GM12878 (cell line): ENCODE data around the gene ADAMTS2. TPM values are rescaled to one million over a fixed set of nuclear protein-coding genes. Genes with fewer than 3 reads are reported as not detected.

Experiments used
- ATAC-seq: fragments of 200-7000 bp; cut with Tn5 transposase; 3 replicates; pipeline ENCODE4 v1.9.1; 2020; ENCODE audit warnings: mild to moderate bottlenecking, moderate library complexity
- BruUV-seq: library from RNA; stranded (reverse); fragments of 400-500 nt; replicated peaks from 2 replicates; lab custom pipeline; 2021; lab: Mats Ljungman, UMichigan
- CTCF ChIA-PET: fragments of 300-600 bp; sonication (Branson Sonifier 250); formaldehyde crosslinking; extraction: SDS; loops from one replicate; lab custom pipeline; 2021; ENCODE audit warnings: inconsistent platforms; lab: Yijun Ruan, JAX
- POLR2A ChIA-PET: fragments of 350-600 bp; formaldehyde crosslinking; extraction: SDS; loops from one replicate; lab custom pipeline; 2021; ENCODE audit warnings: inconsistent platforms; lab: Charles Lee
- RAD21 ChIA-PET: fragments of 300-600 bp; sonication (Branson Sonifier 250); formaldehyde crosslinking; loops from one replicate; lab custom pipeline; 2023; ENCODE audit warnings: antibody characterized with exemption; ENCODE audit not compliant: unreplicated experiment; lab: Charles Lee
- SMC1A ChIA-PET: fragments of 300-600 bp; sonication (Branson Sonifier 250); formaldehyde crosslinking; loops from one replicate; lab custom pipeline; 2023; ENCODE audit not compliant: unreplicated experiment, uncharacterized antibody; lab: Charles Lee
- DNase-seq: peaks from one replicate; pipeline ENCODE4 v3.0.0-alpha.2; 2011; ENCODE audit warnings: low read depth, low spot score
- FAIRE-seq: peaks from 3 replicates; lab custom pipeline; 2011; peaks lifted over from hg19 to GRCh38; lab: Jason Lieb, UNC
- H2AFZ ChIP-seq: 2 replicates; pipeline ENCODE4 v1.6.0; 2011; ENCODE audit warnings: low read depth, low read length, control low read depth; ENCODE audit not compliant: control insufficient read depth
- H3K27ac ChIP-seq: 2 replicates; pipeline ENCODE4 v1.5.1; 2011; ENCODE audit warnings: control low read depth; ENCODE audit not compliant: control insufficient read depth, insufficient read depth
- H3K27me3 ChIP-seq, 2 experiments: replicated peaks in 1 of 2; 2 replicates each; pipeline versions ENCODE4 v1.6.0 to v1.6.1; 2011; ENCODE audit warnings: low read length in 1 of 2; ENCODE audit not compliant: control insufficient read depth in 2 of 2, insufficient read depth in 2 of 2
- H3K36me3 ChIP-seq, 2 experiments: 2 replicates each; pipeline ENCODE4 v1.5.1; 2011; ENCODE audit warnings: low read length in 1 of 2; ENCODE audit not compliant: control insufficient read depth in 2 of 2, insufficient read depth in 2 of 2
- H3K4me1 ChIP-seq: 2 replicates; pipeline ENCODE4 v1.6.1; 2011; ENCODE audit warnings: mild to moderate bottlenecking, low read length, moderate library complexity, mixed read lengths; ENCODE audit not compliant: control insufficient read depth, insufficient read depth
- H3K4me2 ChIP-seq: 2 replicates; pipeline ENCODE4 v1.6.0; 2011; ENCODE audit warnings: control low read depth; ENCODE audit not compliant: control insufficient read depth, insufficient read depth
- H3K4me3 ChIP-seq: fragments of 200-600 bp; sonication (generic); 2 replicates; pipeline ENCODE4 v1.5.1; 2016
- H3K79me2 ChIP-seq: 2 replicates; pipeline ENCODE4 v1.6.0; 2011; ENCODE audit warnings: low read length; ENCODE audit not compliant: control insufficient read depth, insufficient read depth
- H3K9ac ChIP-seq: 2 replicates; pipeline ENCODE4 v1.8.0; 2011; ENCODE audit warnings: low read length, control low read depth, mixed read lengths; ENCODE audit not compliant: control insufficient read depth, insufficient read depth
- H3K9me3 ChIP-seq: replicated peaks from 3 replicates; pipeline ENCODE4 v1.5.1; 2011; ENCODE audit warnings: mild to moderate bottlenecking, low read length; ENCODE audit not compliant: control insufficient read depth, insufficient read depth
- H4K20me1 ChIP-seq: 2 replicates; pipeline ENCODE4 v1.6.0; 2011; ENCODE audit not compliant: control insufficient read depth, insufficient read depth
- ATF3 ChIP-seq: IDR thresholded peaks from 2 replicates; pipeline ENCODE4 v1.6.1; 2011; ENCODE audit warnings: low read depth, mild to moderate bottlenecking, low read length, moderate library complexity, borderline replicate concordance; ENCODE audit errors: extremely low read depth
- CREM ChIP-seq: IDR thresholded peaks from 2 replicates; pipeline ENCODE4 v1.6.1; 2014; ENCODE audit warnings: antibody characterized with exemption, low read depth
- NR2C2 ChIP-seq: IDR thresholded peaks from 2 replicates; pipeline ENCODE4 v1.6.1; 2011; ENCODE audit warnings: borderline replicate concordance, low read depth; ENCODE audit not compliant: control insufficient read depth, insufficient read length
- POU2F2 ChIP-seq: IDR thresholded peaks from 3 replicates; pipeline ENCODE4 v1.6.1; 2011; ENCODE audit warnings: low read depth, mild to moderate bottlenecking, low read length, borderline replicate concordance
- SREBF2 ChIP-seq: IDR thresholded peaks from 2 replicates; pipeline ENCODE4 v1.6.1; 2012; ENCODE audit warnings: mild to moderate bottlenecking, low read length
- TARDBP ChIP-seq: IDR thresholded peaks from 2 replicates; pipeline ENCODE4 v1.6.1; 2016; ENCODE audit warnings: borderline replicate concordance
- WGBS: methylation state at CpG from one replicate; pipeline ENCODE4 v1.1.6; 2016; ENCODE audit warnings: low lambda C conversion rate; ENCODE audit not compliant: insufficient replicate concordance, insufficient coverage; ENCODE audit errors: missing lambda C conversion rate; 5-methylcytosine and 5-hydroxymethylcytosine counted together
- in situ Hi-C: fragments of 300-500 bp; cut with MboI; formaldehyde crosslinking; loops from 9 replicates; pipeline ENCODE4 v1.14.3; 2018; ENCODE audit warnings: mixed read lengths
- intact Hi-C: fragments of 100-400 bp; cut with micrococcal nuclease; formaldehyde crosslinking; loops from one replicate; pipeline ENCODE4 v1.14.2; 2022; ENCODE audit not compliant: unreplicated experiment
- polyA plus RNA-seq, 11 experiments: library from polyadenylated mRNA; depleted of rRNA in 4 of 11; unstranded in 6 of 11; stranded (reverse) in 5 of 11; fragments of >200 nt; fragmentation: Nextera tagmentation in 4 of 11; fragmentation: Illumina TruSeq in 1 of 11; extraction: Ambion mirVana in 4 of 11; extraction: Trizol in 1 of 11; gene quantifications; 1 replicate in 1 of 11; 2 replicates in 10 of 11; pipeline versions ENCODE4 v1.2.1 to v1.2.3, GENCODE V29; 2011 to 2016; ENCODE audit warnings: inconsistent platforms in 2 of 11, missing spikeins in 2 of 11, low read depth in 1 of 11
- total RNA-seq, 4 experiments: library from RNA; depleted of rRNA in 3 of 4; stranded (reverse); fragments of >200 nt in 3 of 4; fragmentation: Illumina TruSeq in 1 of 4; extraction: Trizol in 1 of 4; gene quantifications; 2 replicates each; pipeline versions ENCODE4 v1.2.1 to v1.2.3, GENCODE V29; 2013 to 2021
- TF ChIP-seq, protein P1 (sequence below): IDR thresholded peaks from 2 replicates; pipeline ENCODE4 v1.6.1; 2012; ENCODE audit warnings: low read depth, low read length, improper control_type of control experiment

The ADAMTS2 gene
- total and polyA plus RNA-seq, 10 of the 15 experiments (the other 5 are each of a cell fraction or from before 2014, with no cell fraction given), result 0.03 to 0.05 TPM; not detected in 8

- no peak for TF ChIP-seq ATF3
Measured at GRCh38 chr5:179265514-179266290, 79.6 kb downstream of the ADAMTS2 start (continued).

GRCh38 chr5:179264783-179265513 lies 80.3 kb downstream of the ADAMTS2 start:
- no peaks in the 10 kb centered on the region for H3K79me2 ChIP-seq
- DNase-seq, result no peak
- H3K9ac ChIP-seq, result no peak overlapping the region
- ChIA-PET CTCF (no interaction called here), RAD21 (no interaction called here), POLR2A (no interaction called here), SMC1A (no interaction called here)
- H2AFZ ChIP-seq, result no peak overlapping the region
- no peaks in the 10 kb centered on the region for H3K27me3 ChIP-seq
- TF ChIP-seq, protein P1, sequence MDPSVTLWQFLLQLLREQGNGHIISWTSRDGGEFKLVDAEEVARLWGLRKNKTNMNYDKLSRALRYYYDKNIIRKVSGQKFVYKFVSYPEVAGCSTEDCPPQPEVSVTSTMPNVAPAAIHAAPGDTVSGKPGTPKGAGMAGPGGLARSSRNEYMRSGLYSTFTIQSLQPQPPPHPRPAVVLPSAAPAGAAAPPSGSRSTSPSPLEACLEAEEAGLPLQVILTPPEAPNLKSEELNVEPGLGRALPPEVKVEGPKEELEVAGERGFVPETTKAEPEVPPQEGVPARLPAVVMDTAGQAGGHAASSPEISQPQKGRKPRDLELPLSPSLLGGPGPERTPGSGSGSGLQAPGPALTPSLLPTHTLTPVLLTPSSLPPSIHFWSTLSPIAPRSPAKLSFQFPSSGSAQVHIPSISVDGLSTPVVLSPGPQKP, result no peak
- no peak for TF ChIP-seq NR2C2
- no peak for TF ChIP-seq TARDBP
- TF ChIP-seq SREBF2, result no peak
- no peak for TF ChIP-seq POU2F2
- no peak for TF ChIP-seq CREM
- no peak overlapping the region for H3K27ac ChIP-seq
- H4K20me1 ChIP-seq, result no peaks in the 10 kb centered on the region
- no peak overlapping the region for H3K4me2 ChIP-seq
- in situ Hi-C loops, result no loop called here
- H3K4me3 ChIP-seq, result no peak overlapping the region
- no peaks in the 10 kb centered on the region for H3K36me3 ChIP-seq
- BruUV-seq, result no TSS peak
- intact Hi-C loops, result no loop called here
- 44% methylated on average over 23 of the region's 24 CpGs for WGBS
- FAIRE-seq, result no peak
- no peaks in the 10 kb centered on the region; the same call in 2 of the 3 replicates for H3K9me3 ChIP-seq
- no peaks in the 10 kb centered on the region for H3K4me1 ChIP-seq
- ATAC-seq, result no peak
